WI38 (cell line): Measurements from ENCODE around the gene TPSD1.
"Not testable (repeated sequence)": the region's sequence is repeated elsewhere in the genome, so short reads cannot be mapped to it uniquely, and the experiment has no call there.

ENCODE experiments used
- H3K4me3 ChIP-seq: 2 replicates; pipeline ENCODE4 v1.5.1; 2011; ENCODE audit warnings: low read depth, mild to moderate bottlenecking, control low read depth, low read length
- CTCF ChIP-seq: IDR thresholded peaks from 2 replicates; pipeline ENCODE4 v1.5.1; 2012; ENCODE audit warnings: low read depth, mild to moderate bottlenecking, control low read depth, low read length

TPSD1 gene

GRCh38 chr16:1265826-1266225, 10.0 kb downstream of the TPSD1 start:
- no peak for TF ChIP-seq CTCF
- H3K4me3 ChIP-seq = no peak overlapping the region

GRCh38 chr16:1269418-1269817, 13.5 kb downstream of the TPSD1 start:
- H3K4me3 ChIP-seq = not testable (repeated sequence)

GRCh38 chr16:1271380-1271723, 15.5 kb downstream of the TPSD1 start:
- no peak overlapping the region for H3K4me3 ChIP-seq
- TF ChIP-seq CTCF = no peak

GRCh38 chr16:1271724-1272413, 16.0 kb downstream of the TPSD1 start:
- not testable (repeated sequence) for H3K4me3 ChIP-seq

GRCh38 chr16:1272453-1273198, 16.8 kb downstream of the TPSD1 start:
- no peak for TF ChIP-seq CTCF
- H3K4me3 ChIP-seq = no peak overlapping the region

GRCh38 chr16:1273816-1274215, 17.9 kb downstream of the TPSD1 start:
- H3K4me3 ChIP-seq = no peak overlapping the region
- TF ChIP-seq CTCF = no peak

- no peak for TF ChIP-seq CTCF
- H3K4me3 ChIP-seq = no peak overlapping the region
Measured at GRCh38 chr16:1274767-1275166, 18.9 kb downstream of the TPSD1 start.

GRCh38 chr16:1275791-1276579, 20.1 kb downstream of the TPSD1 start:
- H3K4me3 ChIP-seq = no peak overlapping the region
- no peak for TF ChIP-seq CTCF
